GM12892 (cell line): ENCODE data around the gene CEMIP2.

ENCODE experiments used
- POLR2A ChIP-seq: IDR thresholded peaks from 2 replicates; pipeline ENCODE4 v1.6.1; 2011; ENCODE audit warnings: low read depth, low read length, control low read depth
- POLR2AphosphoS5 ChIP-seq: IDR thresholded peaks from 2 replicates; pipeline ENCODE4 v1.6.1; 2011; ENCODE audit warnings: low read depth, low read length, control low read depth
- TAF1 ChIP-seq: IDR thresholded peaks from 2 replicates; pipeline ENCODE4 v1.6.1; 2011; ENCODE audit warnings: low read depth, mild to moderate bottlenecking, control low read depth, low read length, borderline replicate concordance

DNA sequence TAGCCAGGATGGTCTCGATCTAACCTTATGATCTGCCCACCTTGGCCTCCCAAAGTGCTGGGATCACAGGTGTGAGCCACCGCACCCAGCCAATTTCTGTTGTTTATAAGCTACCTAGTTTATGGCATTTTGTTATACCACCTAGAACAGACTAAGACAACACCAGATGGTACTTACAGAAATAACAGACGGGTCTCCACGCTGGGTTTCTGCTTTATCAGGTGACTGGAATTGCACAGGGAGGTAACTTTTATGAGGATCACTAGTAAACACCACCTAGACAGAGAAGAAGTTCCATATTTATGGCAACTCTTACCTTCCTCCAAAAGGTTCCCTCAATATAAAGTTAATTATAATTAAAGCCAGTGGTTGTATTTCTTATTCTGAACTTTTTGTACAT is 74.0 kb downstream of the CEMIP2 start:
- TF ChIP-seq POLR2A = no peak
- TF ChIP-seq POLR2AphosphoS5 = no peak
- no peak for TF ChIP-seq TAF1
